Gastroesophageal sphincter (tissue), 4 donors: ENCODE results near the gene CFAP69. TPM values are rescaled to one million over a fixed set of nuclear protein-coding genes. Genes with fewer than 3 reads are reported as not detected.

ENCODE experiments used
- ATAC-seq: fragments of 150-250 bp; one replicate; pipeline ENCODE4 v1.9.1; 2016; ENCODE audit warnings: mild to moderate bottlenecking, moderate library complexity
- H3K27ac ChIP-seq, 4 donors: fragments of 200-600 bp; sonication (generic) in 3 of 4; 1 replicate in 3 of 4; 2 replicates in 1 of 4; pipeline ENCODE4 v1.5.1; 2016 to 2019
- H3K27me3 ChIP-seq: fragments of 200-600 bp; sonication (generic); one replicate; pipeline ENCODE4 v1.5.1; 2019
- H3K36me3 ChIP-seq, 2 donors: fragments of 200-600 bp; sonication (generic); one replicate each; pipeline ENCODE4 v1.5.1; 2019; ENCODE audit warnings: control low read depth in 1 of 2
- H3K4me1 ChIP-seq, 3 donors: fragments of 200-600 bp; sonication (generic); 1 replicate in 2 of 3; 2 replicates in 1 of 3; pipeline ENCODE4 v1.5.1; 2016 to 2019; ENCODE audit warnings: control low read depth in 2 of 3
- H3K4me3 ChIP-seq, 2 donors: fragments of 200-600 bp; sonication (generic); one replicate each; pipeline ENCODE4 v1.5.1; 2019; ENCODE audit warnings: mild to moderate bottlenecking in 1 of 2, moderate library complexity in 1 of 2
- H3K9me3 ChIP-seq, 3 donors: fragments of 200-600 bp; sonication (generic); one replicate each; pipeline ENCODE4 v1.5.1; 2017 to 2019; ENCODE audit warnings: control low read depth in 2 of 3
- CTCF ChIP-seq, 4 experiments: fragments of 200-600 bp in 2 of 4; fragments of 450-650 bp in 2 of 4; sonication (generic) in 1 of 4; IDR thresholded peaks; one replicate each; pipeline ENCODE4 v1.5.1; 2017 to 2019; ENCODE audit warnings: antibody characterized with exemption in 4 of 4, mild to moderate bottlenecking in 2 of 4, moderate library complexity in 2 of 4
- EP300 ChIP-seq: sonication (generic); formaldehyde crosslinking; IDR thresholded peaks from one replicate; pipeline ENCODE4 v1.6.1; 2017; ENCODE audit warnings: antibody characterized with exemption, mild to moderate bottlenecking
- POLR2A ChIP-seq, 2 donors: fragments of 450-650 bp; IDR thresholded peaks; one replicate each; pipeline ENCODE4 v1.6.1; 2017; ENCODE audit warnings: antibody characterized with exemption in 2 of 2, mild to moderate bottlenecking in 2 of 2, moderate library complexity in 1 of 2
- POLR2AphosphoS5 ChIP-seq: sonication (generic); formaldehyde crosslinking; IDR thresholded peaks from one replicate; pipeline ENCODE4 v1.6.1; 2017; ENCODE audit warnings: antibody characterized with exemption
- WGBS, 2 donors: methylation state at CpG; one replicate each; pipeline ENCODE4 v1.1.5; 2018; ENCODE audit warnings: low coverage in 1 of 2; 5-methylcytosine and 5-hydroxymethylcytosine counted together
- total RNA-seq, 4 donors: library from RNA; depleted of rRNA; stranded (reverse); fragments of >200 nt; gene quantifications; one replicate each; pipeline ENCODE4 v1.1.0, GENCODE V29; 2016

Gene CFAP69
- total RNA-seq, 4 donors from 2014 or later, result 6.1 to 11.5 (median 7.2) TPM

DNA sequence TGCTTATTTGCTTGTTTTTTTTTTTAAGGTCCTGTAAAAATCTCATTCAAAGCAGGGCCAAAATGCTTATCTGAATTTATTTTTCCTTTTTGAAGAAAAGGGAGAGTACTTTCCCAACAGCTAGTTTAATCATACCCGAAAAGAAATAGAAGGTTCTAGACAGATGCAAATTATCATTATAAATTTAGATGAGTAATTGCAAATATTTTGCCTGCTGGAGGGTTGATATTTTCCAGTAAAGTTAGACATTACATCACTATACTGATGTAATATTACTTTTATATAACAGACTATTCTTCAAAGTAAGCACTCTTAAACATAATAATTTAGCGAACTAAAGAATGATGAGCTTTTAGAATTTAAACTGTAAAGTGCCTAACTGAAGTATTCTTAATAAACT is 14.1 kb upstream of the CFAP69 start:
- TF ChIP-seq POLR2A (IDR thresholded peaks at IDR 0.05), result no peak
- TF ChIP-seq CTCF (IDR thresholded peaks at IDR 0.05), result no peak
- no peak for TF ChIP-seq EP300
- TF ChIP-seq POLR2AphosphoS5, result no peak
- Histone ChIP-seq H3K27me3 (no peaks in the 10 kb centered on the region), H3K27ac (no peak overlapping the region), H3K4me3 (no peak overlapping the region), H3K9me3 (no peaks in the 10 kb centered on the region), H3K36me3 (peaks cover 0 to 8% of the 10 kb centered on the region in 2 donors), H3K4me1 (no peaks in the 10 kb centered on the region)
- WGBS, 2 donors, result 57 to 70% methylated on average over 2 of the region's 2 CpGs
- ATAC-seq, result no peak

DNA sequence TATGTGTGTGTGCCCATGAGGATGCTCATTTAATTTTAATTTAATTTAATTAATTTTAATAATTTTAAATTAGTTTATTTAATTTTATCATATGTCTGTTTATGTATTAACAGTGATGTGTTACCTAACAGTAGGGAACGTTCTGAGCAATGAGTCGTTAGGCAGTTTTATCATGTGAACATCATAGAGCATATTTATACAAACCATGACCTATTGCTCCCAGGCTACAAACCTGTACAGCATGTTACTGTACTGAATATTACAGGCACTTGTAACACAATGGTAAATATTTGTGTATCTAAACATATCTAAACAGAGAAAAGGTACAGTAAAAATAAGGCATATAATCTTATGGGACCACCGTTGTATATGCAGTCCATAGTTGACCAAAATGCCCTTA is 13.7 kb upstream of the CFAP69 start:
- no peaks in the 10 kb centered on the region for H3K9me3 ChIP-seq
- ATAC-seq, result no peak
- no peak for TF ChIP-seq EP300
- no peak for TF ChIP-seq CTCF (IDR thresholded peaks at IDR 0.05)
- TF ChIP-seq POLR2AphosphoS5, result no peak
- TF ChIP-seq POLR2A (IDR thresholded peaks at IDR 0.05), result no peak
- H3K4me1 ChIP-seq, result no peaks in the 10 kb centered on the region
- H3K27ac ChIP-seq, result no peak overlapping the region
- H3K27me3 ChIP-seq, result no peaks in the 10 kb centered on the region
- H3K36me3 ChIP-seq, result peaks cover 0 to 8% of the 10 kb centered on the region in 2 donors
- H3K4me3 ChIP-seq, result no peak overlapping the region
- WGBS, 2 donors, result 73 to 86% methylated on average over 3 of the region's 3 CpGs

- Histone ChIP-seq H3K27ac (no peak overlapping the region), H3K4me3 (no peak overlapping the region), H3K4me1 (no peaks in the 10 kb centered on the region), H3K9me3 (no peaks in the 10 kb centered on the region), H3K36me3 (no peaks in the 10 kb centered on the region), H3K27me3 (no peaks in the 10 kb centered on the region)
- WGBS, 2 donors, result 10 to 22% methylated on average over 5 of the region's 5 CpGs
- ATAC-seq, result no peak
- TF ChIP-seq POLR2A (IDR thresholded peaks at IDR 0.05) (no peak), POLR2AphosphoS5 (no peak), CTCF (IDR thresholded peaks at IDR 0.05) (no peak), EP300 (no peak)
Measured at GRCh38 chr7:90232430-90232829, 12.5 kb upstream of the CFAP69 start.

DNA sequence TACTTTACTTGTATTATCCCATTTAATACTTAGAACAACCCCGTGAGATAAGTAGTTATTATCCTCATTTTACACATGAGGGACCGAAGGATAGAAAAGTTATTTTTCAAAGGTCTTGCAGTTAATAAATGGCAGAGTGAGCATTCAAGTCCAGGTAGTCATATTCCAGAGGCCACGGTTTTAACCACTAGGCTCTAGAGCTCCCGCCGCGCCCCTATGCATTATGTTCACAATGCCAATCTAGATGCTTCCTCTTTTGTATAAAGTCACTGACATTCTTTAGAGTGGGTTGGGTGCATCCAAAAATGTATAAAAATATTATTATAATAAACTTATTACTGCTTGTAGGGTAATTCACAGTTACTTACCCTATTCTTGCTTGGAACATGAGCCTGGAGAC is 11.4 kb upstream of the CFAP69 start:
- WGBS, 2 donors, result 94 to 99% methylated on average over 6 of the region's 6 CpGs

More for the DNA sequence above, 11.4 kb upstream of the CFAP69 start:
- H3K4me1 ChIP-seq, result no peaks in the 10 kb centered on the region
- H3K36me3 ChIP-seq, result peaks cover 0 to 4% of the 10 kb centered on the region in 2 donors
- H3K9me3 ChIP-seq, result no peaks in the 10 kb centered on the region
- ATAC-seq, result no peak
- H3K27ac ChIP-seq, result no peak overlapping the region
- TF ChIP-seq POLR2AphosphoS5 (no peak), EP300 (no peak), POLR2A (IDR thresholded peaks at IDR 0.05) (no peak), CTCF (IDR thresholded peaks at IDR 0.05) (no peak)
- H3K27me3 ChIP-seq, result no peaks in the 10 kb centered on the region
- H3K4me3 ChIP-seq, result no peak overlapping the region
